WERI-Rb-1 (cell line): ENCODE results near the gene PLA2G4F.

ENCODE experiments used
- DNase-seq: peaks from one replicate; pipeline ENCODE4 v3.0.0-alpha.2; 2020
- H3K27ac ChIP-seq: fragments of 250-450 bp; sonication (Bioruptor Pico); 2 replicates; pipeline ENCODE4 v1.5.1; 2020; ENCODE audit warnings: mild to moderate bottlenecking, moderate library complexity
- H3K27me3 ChIP-seq: fragments of 250-450 bp; sonication (Bioruptor Pico); 2 replicates; pipeline ENCODE4 v1.5.1; 2021; ENCODE audit warnings: mild to moderate bottlenecking, low read depth, moderate library complexity; ENCODE audit not compliant: insufficient read depth, severe bottlenecking
- H3K36me3 ChIP-seq: fragments of 250-450 bp; sonication (Bioruptor Pico); 2 replicates; pipeline ENCODE4 v1.5.1; 2020; ENCODE audit warnings: mild to moderate bottlenecking, moderate library complexity
- H3K4me3 ChIP-seq: 2 replicates; pipeline ENCODE4 v1.5.1; 2011; ENCODE audit warnings: low read depth, mild to moderate bottlenecking, control low read depth, low read length
- H3K9me3 ChIP-seq: fragments of 250-450 bp; sonication (Bioruptor Pico); 2 replicates; pipeline ENCODE4 v1.5.1; 2021; ENCODE audit warnings: mild to moderate bottlenecking, moderate library complexity; ENCODE audit not compliant: severe bottlenecking
- CTCF ChIP-seq: IDR thresholded peaks from 2 replicates; pipeline ENCODE4 v1.5.1; 2011; ENCODE audit warnings: low read depth, mild to moderate bottlenecking, control low read depth, inconsistent platforms, low read length

The PLA2G4F gene

GRCh38 chr15:42133356-42133755 is 23.1 kb downstream of the PLA2G4F start:
- Histone ChIP-seq H3K27ac (no peak overlapping the region), H3K36me3 (no peaks in the 10 kb centered on the region), H3K9me3 (no peaks in the 10 kb centered on the region), H3K27me3 (no peaks in the 10 kb centered on the region), H3K4me3 (no peak overlapping the region)
- no peak for DNase-seq
- no peak for TF ChIP-seq CTCF

- peak; percentile 92 for DNase-seq
- Histone ChIP-seq H3K9me3 (no peaks in the 10 kb centered on the region), H3K4me3 (peak overlapping the region; percentile 14; the same call in 1 of the 2 replicates), H3K27me3 (no peaks in the 10 kb centered on the region), H3K27ac (peak overlapping the region; percentile 83), H3K36me3 (no peaks in the 10 kb centered on the region)
- TF ChIP-seq CTCF, result no peak
Observed at GRCh38 chr15:42131826-42132806, 24.3 kb downstream of the PLA2G4F start.

GRCh38 chr15:42131006-42131405 is 25.4 kb downstream of the PLA2G4F start:
- Histone ChIP-seq H3K36me3 (no peaks in the 10 kb centered on the region), H3K27ac (peak overlapping the region; percentile 83), H3K27me3 (no peaks in the 10 kb centered on the region), H3K4me3 (no peak overlapping the region), H3K9me3 (no peaks in the 10 kb centered on the region)
- DNase-seq, result no peak
- TF ChIP-seq CTCF, result no peak

- Histone ChIP-seq H3K9me3 (no peaks in the 10 kb centered on the region), H3K27me3 (no peaks in the 10 kb centered on the region), H3K4me3 (no peak overlapping the region), H3K36me3 (no peaks in the 10 kb centered on the region), H3K27ac (no peak overlapping the region; the same call in 1 of the 2 replicates)
- no peak for TF ChIP-seq CTCF
- peak; percentile 36 for DNase-seq
Observed at GRCh38 chr15:42130246-42130986, 26.0 kb downstream of the PLA2G4F start.

GRCh38 chr15:42129364-42129763 is 27.1 kb downstream of the PLA2G4F start:
- Histone ChIP-seq H3K27me3 (no peaks in the 10 kb centered on the region), H3K36me3 (no peaks in the 10 kb centered on the region), H3K4me3 (no peak overlapping the region), H3K9me3 (no peaks in the 10 kb centered on the region), H3K27ac (no peak overlapping the region)
- no peak for TF ChIP-seq CTCF
- DNase-seq, result no peak
